Endodermal cell (in vitro differentiated cells): ENCODE measurements around the gene ODAD3. TPM values are rescaled to one million over a fixed set of nuclear protein-coding genes. Genes with fewer than 3 reads are reported as not detected.

Experiments
- DNase-seq: peaks from one replicate; pipeline ENCODE4 v3.0.0-alpha.2; 2017
- H3K27ac ChIP-seq: 2 replicates; pipeline ENCODE4 v1.5.1; 2013; ENCODE audit warnings: mild to moderate bottlenecking, low read depth, low read length, moderate library complexity
- H3K27me3 ChIP-seq: 2 replicates; pipeline ENCODE4 v1.6.1; 2013; ENCODE audit warnings: mild to moderate bottlenecking, low read length, moderate library complexity; ENCODE audit not compliant: insufficient read depth, control insufficient read depth, poor library complexity, severe bottlenecking
- H3K36me3 ChIP-seq: 2 replicates; pipeline ENCODE4 v1.7.0; 2013; ENCODE audit warnings: mild to moderate bottlenecking, low read length, moderate library complexity; ENCODE audit not compliant: control insufficient read depth, insufficient read depth
- H3K4me1 ChIP-seq: one replicate; pipeline ENCODE4 v1.7.0; 2013; ENCODE audit warnings: low read length; ENCODE audit not compliant: control insufficient read depth, insufficient read depth
- H3K4me3 ChIP-seq: 2 replicates; pipeline ENCODE4 v1.5.1; 2013; ENCODE audit warnings: mild to moderate bottlenecking, low read length, moderate library complexity
- H3K9ac ChIP-seq: 2 replicates; pipeline ENCODE4 v1.6.1; 2013; ENCODE audit warnings: mild to moderate bottlenecking, low read length, moderate library complexity; ENCODE audit not compliant: poor library complexity, severe bottlenecking; ENCODE audit errors: extremely low read depth
- H3K9me3 ChIP-seq: 2 replicates; pipeline ENCODE4 v1.6.1; 2013; ENCODE audit warnings: mild to moderate bottlenecking, low read length, moderate library complexity; ENCODE audit not compliant: control insufficient read depth
- H3K27ac Mint-ChIP-seq: 2 replicates; pipeline ENCODE4 v1.8.0; 2020; ENCODE audit warnings: mixed read lengths
- H3K27me3 Mint-ChIP-seq: 2 replicates; pipeline ENCODE4 v1.8.0; 2021; ENCODE audit warnings: mild to moderate bottlenecking, mixed read lengths; ENCODE audit not compliant: insufficient read depth
- H3K36me3 Mint-ChIP-seq: 2 replicates; pipeline ENCODE4 v1.8.0; 2020; ENCODE audit warnings: low read depth, mixed read lengths
- H3K4me1 Mint-ChIP-seq: 2 replicates; pipeline ENCODE4 v1.8.0; 2020; ENCODE audit warnings: mixed read lengths
- H3K4me3 Mint-ChIP-seq: 2 replicates; pipeline ENCODE4 v1.8.0; 2020; ENCODE audit warnings: mild to moderate bottlenecking, moderate library complexity, mixed read lengths
- H3K9me3 Mint-ChIP-seq: 2 replicates; pipeline ENCODE4 v1.8.0; 2020; ENCODE audit warnings: mild to moderate bottlenecking, mixed read lengths
- CTCF ChIP-seq: fragments of 200-600 bp; sonication (generic); conservative IDR thresholded peaks from 2 replicates; pipeline ENCODE4 v1.5.0; 2021; ENCODE audit warnings: antibody characterized with exemption, mild to moderate bottlenecking
- WGBS, 2 experiments: methylation state at CpG; one replicate each; pipeline versions ENCODE4 v1.1.5 to v1.1.7; 2013; ENCODE audit warnings: missing lambda C conversion rate in 2 of 2, mixed read lengths in 1 of 2; ENCODE audit not compliant: insufficient coverage in 1 of 2, insufficient read length in 1 of 2; 5-methylcytosine and 5-hydroxymethylcytosine counted together
- total RNA-seq, 2 donors: library from RNA; stranded (reverse); fragmentation: NEBNext Ultra II Directional in 1 of 2; extraction: Animal tissue kit (Norgen Biotek cat#: 25700) in 1 of 2; gene quantifications; 2 replicates in 1 of 2; 3 replicates in 1 of 2; pipeline ENCODE4 v1.2.1, GENCODE V29; 2021

Gene ODAD3
- total RNA-seq, 2 donors from 2014 or later: 0.88 to 2.4 TPM

- Mint-ChIP-seq H3K27me3 (no peaks in the 10 kb centered on the region), H3K9me3 (no peaks in the 10 kb centered on the region), H3K4me3 (no peak overlapping the region), H3K4me1 (no peaks in the 10 kb centered on the region), H3K27ac (peak overlapping the region; percentile 44), H3K36me3 (peaks cover 53% of the 10 kb centered on the region)
- no peak for TF ChIP-seq CTCF
- Histone ChIP-seq H3K27me3 (no peaks in the 10 kb centered on the region), H3K9ac (no peak overlapping the region), H3K27ac (no peak overlapping the region), H3K4me1 (no peaks in the 10 kb centered on the region), H3K9me3 (no peaks in the 10 kb centered on the region), H3K4me3 (no peak overlapping the region), H3K36me3 (peaks cover 4% of the 10 kb centered on the region)
- no peak for DNase-seq
- 75 to 83% methylated on average over 7 to 9 of the region's 9 CpGs for WGBS, 2 experiments
These were observed 30.2 kb downstream of the ODAD3 start for GRCh38 chr19:11404588-11405222.

GRCh38 chr19:11401808-11402543 is 32.9 kb downstream of the ODAD3 start:
- H3K4me3 ChIP-seq: no peak overlapping the region
- H3K27me3 ChIP-seq: no peaks in the 10 kb centered on the region
- no peak overlapping the region for H3K27ac ChIP-seq
- Mint-ChIP-seq H3K27me3 (no peaks in the 10 kb centered on the region), H3K4me3 (no peak overlapping the region), H3K4me1 (no peaks in the 10 kb centered on the region), H3K27ac (no peak overlapping the region), H3K36me3 (peaks cover 50% of the 10 kb centered on the region), H3K9me3 (no peaks in the 10 kb centered on the region)
- 97% methylated on average over 9 of the region's 9 CpGs; no CpG with 5 or more reads in 1 of the 2 experiments for whole genome bisulfite sequencing, 2 experiments
- no peak overlapping the region for H3K9ac ChIP-seq
- H3K9me3 ChIP-seq: no peaks in the 10 kb centered on the region
- H3K36me3 ChIP-seq: peaks cover 4% of the 10 kb centered on the region
- H3K4me1 ChIP-seq: no peaks in the 10 kb centered on the region
- DNase-seq: no peak
- no peak for TF ChIP-seq CTCF

GRCh38 chr19:11400798-11401197 is 34.1 kb downstream of the ODAD3 start:
- H3K4me3 ChIP-seq: no peak overlapping the region
- Mint-ChIP-seq H3K4me1 (no peaks in the 10 kb centered on the region), H3K27ac (no peak overlapping the region), H3K4me3 (no peak overlapping the region), H3K27me3 (no peaks in the 10 kb centered on the region), H3K9me3 (no peaks in the 10 kb centered on the region), H3K36me3 (peaks cover 54% of the 10 kb centered on the region)
- no peaks in the 10 kb centered on the region for H3K4me1 ChIP-seq
- 86% methylated on average over 1 of the region's 1 CpG; no CpG with 5 or more reads in 1 of the 2 experiments for WGBS, 2 experiments
- no peaks in the 10 kb centered on the region for H3K27me3 ChIP-seq
- DNase-seq: no peak
- no peak overlapping the region for H3K9ac ChIP-seq
- H3K9me3 ChIP-seq: no peaks in the 10 kb centered on the region
- peaks cover 4% of the 10 kb centered on the region for H3K36me3 ChIP-seq
- H3K27ac ChIP-seq: no peak overlapping the region
- TF ChIP-seq CTCF: no peak
